Left cardiac atrium (tissue), 4 donors: ENCODE measurements around the gene ZCCHC24. TPM values are rescaled to one million over a fixed set of nuclear protein-coding genes. Genes with fewer than 3 reads are reported as not detected.
"Not testable (repeated sequence)": the region's sequence is repeated elsewhere in the genome, so short reads cannot be mapped to it uniquely, and the experiment has no call there.

ENCODE experiments used
- ATAC-seq, 2 donors: fragments of 200-7000 bp; cut with Tn5 transposase; one replicate each; pipeline ENCODE4 v1.9.1; 2020; ENCODE audit warnings: mild to moderate bottlenecking in 2 of 2, moderate library complexity in 2 of 2
- DNase-seq: peaks from one replicate; pipeline ENCODE4 v3.0.0-alpha.2; 2020
- intact Hi-C, 2 donors: fragments of 100-400 bp; cut with DNase I; formaldehyde crosslinking; loops; one replicate each; pipeline versions ENCODE4 v1.14.1 to v1.15.1; 2022 to 2023
- total RNA-seq, 2 donors: library from RNA; stranded (reverse); fragmentation: NEBNext Ultra II Directional; extraction: Animal tissue kit (Norgen Biotek cat#: 25700); gene quantifications; one replicate each; pipeline ENCODE4 v1.2.1, GENCODE V29; 2021
- donor health status: DM: no; HTN: yes; CAD: no.
- donor health status: DM: no; HTN: yes; CAD: no; lungs with severe emphysema.
- donor health status: DM: yes; HTN: yes; CAD: no.
- donor health status: Dilated cardiomyopathy.

Gene ZCCHC24
- total RNA-seq, 2 donors from 2014 or later: 52.9 to 56.6 TPM

- intact Hi-C loops: no loop called here
- ATAC-seq: peak; percentile 93 to 94
- peak; percentile 97 for DNase-seq
Observed at GRCh38 chr10:79347226-79347893, 98.1 kb downstream of the ZCCHC24 start, which contains the start of gene PPIF. PPIF (plus strand) TSS chr10:79347469; CDS start chr10:79347549, 80 bp downstream.

GRCh38 chr10:79346388-79347225 is 98.8 kb downstream of the ZCCHC24 start:
- intact Hi-C loops: no loop called here
- no peak for DNase-seq
- ATAC-seq: no peak

- intact Hi-C loops: no loop called here
- no peak for ATAC-seq
- DNase-seq: no peak
Observed at GRCh38 chr10:79346012-79346340, 99.4 kb downstream of the ZCCHC24 start.

- DNase-seq (no peak), ATAC-seq (peak in 1 of 2 donors; percentile 1)
- intact Hi-C loops: no loop called here
Observed at GRCh38 chr10:79345241-79346011, 100.0 kb downstream of the ZCCHC24 start.

- ATAC-seq: no peak
- no peak for DNase-seq
- intact Hi-C loops: no loop called here
Observed at GRCh38 chr10:79344502-79345195, 100.8 kb downstream of the ZCCHC24 start.

GRCh38 chr10:79342811-79343561 is 102.4 kb downstream of the ZCCHC24 start:
- intact Hi-C loops: no loop called here
- DNase-seq: no peak
- ATAC-seq: no peak

- ATAC-seq (no peak), DNase-seq (no peak)
- intact Hi-C loops: no loop called here
Observed at GRCh38 chr10:79342295-79342761, 103.1 kb downstream of the ZCCHC24 start.

- peak in 1 of 2 donors; percentile 16 for ATAC-seq
- intact Hi-C loops: no loop called here
- DNase-seq: no peak
Observed at GRCh38 chr10:79340646-79341244, 104.7 kb downstream of the ZCCHC24 start.

- intact Hi-C loops: no loop called here
- DNase-seq: no peak
- ATAC-seq: no peak
Observed at GRCh38 chr10:79339266-79339665, 106.2 kb downstream of the ZCCHC24 start.

GRCh38 chr10:79337783-79338469 is 107.5 kb downstream of the ZCCHC24 start:
- intact Hi-C loops, ATAC-seq, DNase-seq: not testable (repeated sequence)

- intact Hi-C loops: no loop called here
- DNase-seq: peak; percentile 3
- ATAC-seq: no peak
Observed at GRCh38 chr10:79336739-79337138, 108.7 kb downstream of the ZCCHC24 start.

- DNase-seq: no peak
- intact Hi-C loops: no loop called here
- no peak for ATAC-seq
Observed at GRCh38 chr10:79336276-79336675, 109.1 kb downstream of the ZCCHC24 start.

- ATAC-seq (peak; percentile 48 to 75), DNase-seq (peak; percentile 19)
- intact Hi-C loops: no loop called here
Observed at GRCh38 chr10:79335470-79336235, 109.8 kb downstream of the ZCCHC24 start.

GRCh38 chr10:79335094-79335469 is 110.3 kb downstream of the ZCCHC24 start:
- DNase-seq (peak; percentile 12), ATAC-seq (peak in 1 of 2 donors; percentile 34)
- intact Hi-C loops: no loop called here

GRCh38 chr10:79334573-79334972 is 110.9 kb downstream of the ZCCHC24 start:
- intact Hi-C loops: no loop called here
- DNase-seq (no peak), ATAC-seq (no peak)

- no peak for ATAC-seq
- intact Hi-C loops: no loop called here
- no peak for DNase-seq
Observed at GRCh38 chr10:79333513-79333912, 111.9 kb downstream of the ZCCHC24 start.
